HEK293 (cell line): ENCODE measurements around the gene HOXA11.

Experiments
- KLF8 ChIP-seq: fragments of 450-650 bp; formaldehyde crosslinking; IDR thresholded peaks from 2 replicates; pipeline ENCODE4 v1.5.1; 2016; ENCODE audit warnings: missing biosample characterization, missing genetic modification characterization
- REPIN1 ChIP-seq: fragments of 450-650 bp; formaldehyde crosslinking; IDR thresholded peaks from 2 replicates; pipeline ENCODE4 v1.5.1; 2017; ENCODE audit warnings: missing biosample characterization, missing genetic modification characterization, low read depth
- REST ChIP-seq: fragments of 450-650 bp; formaldehyde crosslinking; IDR thresholded peaks from 2 replicates; pipeline ENCODE4 v1.5.1; 2016; ENCODE audit warnings: missing biosample characterization, missing genetic modification characterization
- SP2 ChIP-seq: fragments of 450-650 bp; formaldehyde crosslinking; IDR thresholded peaks from 2 replicates; pipeline ENCODE4 v1.5.1; 2016; ENCODE audit warnings: missing biosample characterization, missing genetic modification characterization
- ZBTB20 ChIP-seq: fragments of 450-650 bp; formaldehyde crosslinking; IDR thresholded peaks from 2 replicates; pipeline ENCODE4 v1.5.1; 2016; ENCODE audit warnings: missing biosample characterization, missing genetic modification characterization
- ZBTB8A ChIP-seq: fragments of 450-650 bp; formaldehyde crosslinking; IDR thresholded peaks from 2 replicates; pipeline ENCODE4 v1.5.1; 2016; ENCODE audit warnings: missing biosample characterization, missing genetic modification characterization
- ZFP37 ChIP-seq: fragments of 450-650 bp; formaldehyde crosslinking; IDR thresholded peaks from 2 replicates; pipeline ENCODE4 v1.5.1; 2016; ENCODE audit warnings: missing biosample characterization, missing genetic modification characterization
- ZFP69B ChIP-seq: fragments of 450-650 bp; formaldehyde crosslinking; IDR thresholded peaks from 2 replicates; pipeline ENCODE4 v1.5.1; 2016; ENCODE audit warnings: missing biosample characterization, missing genetic modification characterization
- ZNF133 ChIP-seq: fragments of 450-650 bp; formaldehyde crosslinking; IDR thresholded peaks from 2 replicates; pipeline ENCODE4 v1.5.1; 2016; ENCODE audit warnings: missing biosample characterization, missing genetic modification characterization
- ZNF174 ChIP-seq: fragments of 450-650 bp; formaldehyde crosslinking; IDR thresholded peaks from 2 replicates; pipeline ENCODE4 v1.5.0; 2017; ENCODE audit warnings: missing biosample characterization, mild to moderate bottlenecking, missing genetic modification characterization
- ZNF23 ChIP-seq: fragments of 450-650 bp; formaldehyde crosslinking; IDR thresholded peaks from 2 replicates; pipeline ENCODE4 v1.5.1; 2016; ENCODE audit warnings: missing biosample characterization, missing genetic modification characterization, borderline replicate concordance
- ZNF239 ChIP-seq: fragments of 450-650 bp; formaldehyde crosslinking; IDR thresholded peaks from 2 replicates; pipeline ENCODE4 v1.5.1; 2016; ENCODE audit warnings: missing biosample characterization, missing genetic modification characterization
- ZNF324 ChIP-seq: fragments of 450-650 bp; formaldehyde crosslinking; IDR thresholded peaks from 2 replicates; pipeline ENCODE4 v1.5.1; 2016; ENCODE audit warnings: missing biosample characterization, missing genetic modification characterization
- ZNF350 ChIP-seq: fragments of 450-650 bp; formaldehyde crosslinking; IDR thresholded peaks from 2 replicates; pipeline ENCODE4 v1.5.0; 2017; ENCODE audit warnings: missing biosample characterization, mild to moderate bottlenecking, missing genetic modification characterization
- ZNF394 ChIP-seq: fragments of 450-650 bp; formaldehyde crosslinking; IDR thresholded peaks from 2 replicates; pipeline ENCODE4 v1.5.1; 2016; ENCODE audit warnings: missing biosample characterization, missing genetic modification characterization, mild to moderate bottlenecking, moderate library complexity, borderline replicate concordance
- ZNF501 ChIP-seq: fragments of 450-650 bp; formaldehyde crosslinking; IDR thresholded peaks from 2 replicates; pipeline ENCODE4 v1.5.1; 2016; ENCODE audit warnings: missing biosample characterization, missing genetic modification characterization
- ZNF580 ChIP-seq: fragments of 450-650 bp; formaldehyde crosslinking; IDR thresholded peaks from 2 replicates; pipeline ENCODE4 v1.5.1; 2016; ENCODE audit warnings: missing biosample characterization, missing genetic modification characterization
- ZNF585B ChIP-seq: fragments of 450-650 bp; formaldehyde crosslinking; IDR thresholded peaks from 2 replicates; pipeline ENCODE4 v1.5.1; 2016; ENCODE audit warnings: missing biosample characterization, missing genetic modification characterization
- ZNF623 ChIP-seq: fragments of 450-650 bp; formaldehyde crosslinking; IDR thresholded peaks from 2 replicates; pipeline ENCODE4 v1.5.1; 2016; ENCODE audit warnings: missing biosample characterization, missing genetic modification characterization
- ZNF76 ChIP-seq: fragments of 450-650 bp; formaldehyde crosslinking; IDR thresholded peaks from 2 replicates; pipeline ENCODE4; 2016; ENCODE audit warnings: low read depth, missing biosample characterization, missing genetic modification characterization, borderline replicate concordance
- ZNF776 ChIP-seq: fragments of 450-650 bp; formaldehyde crosslinking; IDR thresholded peaks from 2 replicates; pipeline ENCODE4 v1.5.0; 2017; ENCODE audit warnings: missing biosample characterization, missing genetic modification characterization, borderline replicate concordance
- ZNF792 ChIP-seq: fragments of 450-650 bp; formaldehyde crosslinking; IDR thresholded peaks from 2 replicates; pipeline ENCODE4 v1.5.1; 2016; ENCODE audit warnings: missing biosample characterization, missing genetic modification characterization
- ZNF837 ChIP-seq: fragments of 450-650 bp; formaldehyde crosslinking; IDR thresholded peaks from 2 replicates; pipeline ENCODE4 v1.5.1; 2016; ENCODE audit warnings: missing biosample characterization, missing genetic modification characterization
- ZXDB ChIP-seq: fragments of 450-650 bp; formaldehyde crosslinking; IDR thresholded peaks from 2 replicates; pipeline ENCODE4 v1.5.1; 2016; ENCODE audit warnings: missing biosample characterization, missing genetic modification characterization
- TF ChIP-seq, protein P1 (sequence below): fragments of 450-650 bp; formaldehyde crosslinking; IDR thresholded peaks from 2 replicates; pipeline ENCODE4 v1.5.1; 2017; ENCODE audit warnings: missing biosample characterization, mild to moderate bottlenecking, missing genetic modification characterization, moderate library complexity
- TF ChIP-seq, protein P2 (sequence below): fragments of 450-650 bp; formaldehyde crosslinking; IDR thresholded peaks from 2 replicates; pipeline ENCODE4 v1.5.1; 2016; ENCODE audit warnings: missing biosample characterization, missing genetic modification characterization
- TF ChIP-seq, protein P3 (sequence below): fragments of 450-650 bp; formaldehyde crosslinking; conservative IDR thresholded peaks from 2 replicates; pipeline ENCODE4 v1.5.1; 2016; ENCODE audit warnings: low read depth, missing biosample characterization, missing genetic modification characterization

The HOXA11 gene

DNA sequence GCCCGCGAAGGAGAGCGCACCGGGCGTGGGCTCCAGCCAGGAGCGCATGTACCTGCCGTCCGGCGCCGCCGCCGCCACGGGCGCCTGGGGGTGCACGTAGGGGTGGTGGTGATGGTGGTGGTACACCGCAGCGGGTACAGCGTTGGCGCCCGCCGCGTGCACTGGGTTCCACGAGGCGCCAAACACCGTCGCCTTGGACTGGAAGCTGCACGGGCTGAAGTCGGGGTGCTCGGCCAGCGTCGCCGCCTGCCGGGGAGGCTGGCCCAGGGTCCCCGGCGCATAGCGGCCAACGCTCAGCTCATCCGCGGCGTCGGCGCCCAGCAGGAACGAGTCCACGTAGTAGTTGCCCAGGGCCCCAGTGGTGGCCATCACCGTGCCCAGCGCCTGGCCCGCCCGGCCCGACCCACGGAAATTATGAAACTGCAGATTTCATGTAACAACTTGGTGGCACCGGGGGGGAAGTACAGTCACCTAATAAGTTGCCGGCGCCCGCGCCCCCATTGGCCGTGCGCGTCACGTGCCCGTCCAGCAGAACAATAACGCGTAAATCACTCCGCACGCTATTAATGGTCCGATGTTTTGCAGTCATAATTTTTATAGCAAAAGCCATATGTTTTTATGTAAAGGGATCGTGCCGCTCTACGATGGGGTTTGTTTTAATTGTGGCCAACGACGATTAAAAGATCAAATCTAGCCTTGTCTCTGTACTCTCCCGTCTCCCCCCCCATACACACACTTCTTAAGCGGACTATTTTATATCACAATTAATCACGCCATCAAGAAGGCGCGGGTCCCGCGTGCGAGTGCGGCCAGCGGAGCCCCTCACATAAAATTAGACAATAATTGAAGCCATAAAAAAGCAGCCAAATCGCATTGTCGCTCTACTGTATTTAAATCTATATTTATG is 19.7 kb downstream of the HOXA11 start, which contains the start of gene HOXA9 (continued):
- TF ChIP-seq, protein P1, sequence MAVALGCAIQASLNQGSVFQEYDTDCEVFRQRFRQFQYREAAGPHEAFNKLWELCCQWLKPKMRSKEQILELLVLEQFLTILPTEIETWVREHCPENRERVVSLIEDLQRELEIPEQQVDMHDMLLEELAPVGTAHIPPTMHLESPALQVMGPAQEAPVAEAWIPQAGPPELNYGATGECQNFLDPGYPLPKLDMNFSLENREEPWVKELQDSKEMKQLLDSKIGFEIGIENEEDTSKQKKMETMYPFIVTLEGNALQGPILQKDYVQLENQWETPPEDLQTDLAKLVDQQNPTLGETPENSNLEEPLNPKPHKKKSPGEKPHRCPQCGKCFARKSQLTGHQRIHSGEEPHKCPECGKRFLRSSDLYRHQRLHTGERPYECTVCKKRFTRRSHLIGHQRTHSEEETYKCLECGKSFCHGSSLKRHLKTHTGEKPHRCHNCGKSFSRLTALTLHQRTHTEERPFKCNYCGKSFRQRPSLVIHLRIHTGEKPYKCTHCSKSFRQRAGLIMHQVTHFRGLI (tag by site-specific recombination), result peak; percentile 83
- TF ChIP-seq ZNF394, result peak; percentile 66
- 0 out of 2 replicates have a peak, but pooled peaks have one; percentile 55 for TF ChIP-seq ZNF776 (tag by site-specific recombination)
- TF ChIP-seq ZNF585B (tag by site-specific recombination), result no peak
- TF ChIP-seq, protein P2, sequence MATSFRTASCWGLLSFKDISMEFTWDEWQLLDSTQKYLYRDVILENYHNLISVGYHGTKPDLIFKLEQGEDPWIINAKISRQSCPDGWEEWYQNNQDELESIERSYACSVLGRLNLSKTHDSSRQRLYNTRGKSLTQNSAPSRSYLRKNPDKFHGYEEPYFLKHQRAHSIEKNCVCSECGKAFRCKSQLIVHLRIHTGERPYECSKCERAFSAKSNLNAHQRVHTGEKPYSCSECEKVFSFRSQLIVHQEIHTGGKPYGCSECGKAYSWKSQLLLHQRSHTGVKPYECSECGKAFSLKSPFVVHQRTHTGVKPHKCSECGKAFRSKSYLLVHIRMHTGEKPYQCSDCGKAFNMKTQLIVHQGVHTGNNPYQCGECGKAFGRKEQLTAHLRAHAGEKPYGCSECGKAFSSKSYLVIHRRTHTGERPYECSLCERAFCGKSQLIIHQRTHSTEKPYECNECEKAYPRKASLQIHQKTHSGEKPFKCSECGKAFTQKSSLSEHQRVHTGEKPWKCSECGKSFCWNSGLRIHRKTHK (tag by site-specific recombination), result no peak
- TF ChIP-seq, protein P3, sequence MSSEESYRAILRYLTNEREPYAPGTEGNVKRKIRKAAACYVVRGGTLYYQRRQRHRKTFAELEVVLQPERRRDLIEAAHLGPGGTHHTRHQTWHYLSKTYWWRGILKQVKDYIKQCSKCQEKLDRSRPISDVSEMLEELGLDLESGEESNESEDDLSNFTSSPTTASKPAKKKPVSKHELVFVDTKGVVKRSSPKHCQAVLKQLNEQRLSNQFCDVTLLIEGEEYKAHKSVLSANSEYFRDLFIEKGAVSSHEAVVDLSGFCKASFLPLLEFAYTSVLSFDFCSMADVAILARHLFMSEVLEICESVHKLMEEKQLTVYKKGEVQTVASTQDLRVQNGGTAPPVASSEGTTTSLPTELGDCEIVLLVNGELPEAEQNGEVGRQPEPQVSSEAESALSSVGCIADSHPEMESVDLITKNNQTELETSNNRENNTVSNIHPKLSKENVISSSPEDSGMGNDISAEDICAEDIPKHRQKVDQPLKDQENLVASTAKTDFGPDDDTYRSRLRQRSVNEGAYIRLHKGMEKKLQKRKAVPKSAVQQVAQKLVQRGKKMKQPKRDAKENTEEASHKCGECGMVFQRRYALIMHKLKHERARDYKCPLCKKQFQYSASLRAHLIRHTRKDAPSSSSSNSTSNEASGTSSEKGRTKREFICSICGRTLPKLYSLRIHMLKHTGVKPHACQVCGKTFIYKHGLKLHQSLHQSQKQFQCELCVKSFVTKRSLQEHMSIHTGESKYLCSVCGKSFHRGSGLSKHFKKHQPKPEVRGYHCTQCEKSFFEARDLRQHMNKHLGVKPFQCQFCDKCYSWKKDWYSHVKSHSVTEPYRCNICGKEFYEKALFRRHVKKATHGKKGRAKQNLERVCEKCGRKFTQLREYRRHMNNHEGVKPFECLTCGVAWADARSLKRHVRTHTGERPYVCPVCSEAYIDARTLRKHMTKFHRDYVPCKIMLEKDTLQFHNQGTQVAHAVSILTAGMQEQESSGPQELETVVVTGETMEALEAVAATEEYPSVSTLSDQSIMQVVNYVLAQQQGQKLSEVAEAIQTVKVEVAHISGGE (tag by site-specific recombination), result no peak
- no peak for TF ChIP-seq ZNF174 (tag by site-specific recombination)
- no peak for TF ChIP-seq ZNF837
- TF ChIP-seq ZNF501 (tag by site-specific recombination), result peak; percentile 89
- peak; percentile 95 for TF ChIP-seq ZXDB (tag by site-specific recombination)
- TF ChIP-seq ZNF324 (tag by site-specific recombination), result peak; percentile 75; the same call in 1 of the 2 replicates
- no peak for TF ChIP-seq REPIN1 (tag by site-specific recombination)
- TF ChIP-seq SP2, result peak; percentile 59
- peak; percentile 45; the same call in 1 of the 2 replicates for TF ChIP-seq ZNF623 (tag by site-specific recombination)
- TF ChIP-seq ZNF792 (tag by site-specific recombination), result no peak
- TF ChIP-seq REST, result no peak; the same call in 1 of the 2 replicates
- no peak for TF ChIP-seq ZNF133 (tag by site-specific recombination)
- 0 out of 2 replicates have a peak, but pooled peaks have one; percentile 25 for TF ChIP-seq ZFP37 (tag by site-specific recombination)
- no peak for TF ChIP-seq ZNF23 (tag by site-specific recombination)
- no peak for TF ChIP-seq ZBTB20 (tag by site-specific recombination)
- TF ChIP-seq ZNF76 (tag by site-specific recombination), result peak; percentile 57
- TF ChIP-seq ZNF580, result peak; percentile 76
- 0 out of 2 replicates have a peak, but pooled peaks have one; percentile 24 for TF ChIP-seq ZNF239 (tag by site-specific recombination)
- TF ChIP-seq ZBTB8A (tag by site-specific recombination), result peak; percentile 78
- no peak for TF ChIP-seq ZNF350 (tag by site-specific recombination)
- peak; percentile 87 for TF ChIP-seq KLF8
- peak; percentile 53; the same call in 1 of the 2 replicates for TF ChIP-seq ZFP69B (tag by site-specific recombination)
